Measurements from ENCODE around the gene IL36A. TPM values are rescaled to one million over a fixed set of nuclear protein-coding genes. Genes with fewer than 3 reads are reported as not detected.

IL36A gene
- total and polyA plus RNA-seq, 2 donors (not counting 3 experiments of a cell fraction or from before 2014, with no cell fraction given) = not detected

DNA sequence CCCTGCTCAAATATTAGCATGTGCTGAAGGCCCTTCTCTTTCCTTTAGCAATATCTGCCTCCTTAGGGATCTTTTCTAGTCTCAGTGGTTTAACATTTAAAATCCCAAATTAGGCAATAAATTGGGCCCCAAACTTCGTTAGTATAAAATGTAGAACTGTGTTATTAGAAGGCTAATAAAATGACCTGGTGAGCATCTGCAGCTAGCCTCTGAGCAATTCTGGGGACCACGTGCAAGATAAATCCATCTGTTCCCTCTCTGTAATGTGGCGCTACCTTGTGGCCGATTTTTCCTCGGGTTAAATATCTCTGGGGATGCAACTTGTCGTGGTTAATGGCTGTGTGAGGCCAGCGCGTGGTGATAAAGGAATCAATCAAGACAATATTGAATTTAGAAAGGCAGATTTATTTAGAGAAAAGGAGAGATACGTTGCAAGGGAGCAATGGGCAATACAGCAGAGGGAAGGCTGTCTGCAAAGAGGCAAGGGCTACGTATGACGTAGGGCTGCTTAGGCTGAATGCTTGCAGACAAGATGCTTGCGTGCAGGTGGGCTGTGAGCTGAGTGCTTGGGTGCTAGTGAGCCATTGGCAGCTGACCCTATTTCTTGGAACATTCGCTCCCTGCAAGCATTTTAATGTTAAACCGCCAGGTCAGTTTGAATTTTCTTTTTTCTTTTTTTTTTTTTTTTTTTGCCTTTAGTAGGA is 46.0 kb upstream of the IL36A start:
- POLR2A ChIA-PET = no interaction called here

DNA sequence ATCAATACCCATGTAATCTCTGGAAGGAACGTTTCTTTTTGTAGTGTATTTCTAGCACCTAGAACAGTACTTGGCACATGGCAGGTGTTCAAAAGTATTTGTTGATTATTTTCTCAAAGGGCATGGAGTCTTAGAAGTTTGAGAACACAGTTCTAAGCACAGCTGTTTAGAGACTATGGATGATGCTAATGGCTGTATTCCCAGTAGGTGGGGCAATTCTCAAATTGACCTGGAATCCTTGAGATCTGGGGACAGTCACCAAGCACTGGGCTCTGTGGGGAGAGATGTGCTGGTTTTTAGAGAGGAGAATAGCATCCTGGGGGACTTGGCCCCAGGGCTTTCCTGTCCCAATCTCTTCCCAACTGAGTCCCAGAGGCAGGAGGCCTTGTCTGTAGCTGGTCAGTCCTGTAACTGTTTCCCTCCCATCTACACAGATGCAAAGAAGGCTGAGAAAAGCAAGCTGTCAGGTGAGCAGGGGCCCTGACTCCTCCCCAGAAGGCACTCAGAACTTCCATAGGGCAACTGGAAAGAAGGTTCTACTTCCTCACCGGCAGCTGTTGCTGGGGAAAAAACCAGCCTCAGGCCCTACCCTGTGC is 44.9 kb upstream of the IL36A start:
- ChIA-PET POLR2A (no interaction called here), CTCF (interaction anchor here (2.0 to 3.3 kb wide), 2 partner anchors 18 to 211 kb away, joined by 8 to 39 read pairs; no protein-coding TSS in a partner anchor)
- no peaks in the 10 kb centered on the region for H3K9me3 ChIP-seq (replicated peaks; ENCODE audit: control insufficient read depth, insufficient read depth, low read length)
- no peaks in the 10 kb centered on the region for H3K9me1 ChIP-seq (replicated peaks; ENCODE audit: control insufficient read depth, extremely low read depth, insufficient read depth, low read length)
- no peaks in the 10 kb centered on the region for H3K36me3 ChIP-seq (ENCODE audit: control insufficient read depth in 2 of 2, extremely low read depth in 1 of 2, insufficient read depth in 2 of 2, low read length in 2 of 2)
- no peak overlapping the region for H3K9ac ChIP-seq (replicated peaks; ENCODE audit: extremely low read depth, insufficient read depth, low read length)
- no peak overlapping the region for H2AFZ ChIP-seq (ENCODE audit: low read depth, low read length)
- H3K4me3 ChIP-seq (replicated peaks in 1 of 3; ENCODE audit: insufficient read depth in 1 of 3, low read depth in 1 of 3, low read length in 3 of 3) = no peak overlapping the region
- H3K79me2 ChIP-seq (ENCODE audit: control insufficient read depth, insufficient read depth, low read length) = no peaks in the 10 kb centered on the region
- FAIRE-seq (no peak), DNase-seq (ENCODE audit: low read depth, low spot score) (no peak)
- H3K27me3 ChIP-seq (ENCODE audit: control insufficient read depth in 2 of 2, insufficient read depth in 2 of 2, low read length in 2 of 2) = peaks cover 12 to 18% of the 10 kb centered on the region in 2 experiments
- intact Hi-C loops (cut with micrococcal nuclease) (no loop called here), dilution Hi-C loops (cut with MboI; ENCODE audit: extremely low pct_ligation_motif_present, low sequenced_read_pairs) (no loop called here)
- no peak overlapping the region for H3K4me2 ChIP-seq (ENCODE audit: insufficient read depth, low read length)
- no peaks in the 10 kb centered on the region for H4K20me1 ChIP-seq (replicated peaks; ENCODE audit: control insufficient read depth, extremely low read depth, insufficient read depth, low read length)
- H3K4me1 ChIP-seq (ENCODE audit: control insufficient read depth, extremely low read depth, insufficient read depth, low read length) = no peaks in the 10 kb centered on the region
- TF ChIP-seq EZH2 (IDR thresholded peaks at IDR 0.05; ENCODE audit: borderline replicate concordance, low read depth, low read length, severe bottlenecking) (no peak), GATA2 (IDR thresholded peaks at IDR 0.05; ENCODE audit: insufficient read depth, insufficient read length, low read depth, low read length) (no peak), MYC (IDR thresholded peaks at IDR 0.05; ENCODE audit: low read depth, low read length) (no peak), MAX (IDR thresholded peaks at IDR 0.05; ENCODE audit: insufficient read depth, insufficient read length) (no peak), POLR2AphosphoS5 (IDR thresholded peaks at IDR 0.05; ENCODE audit: insufficient read depth, low read depth, low read length) (no peak), FOS (IDR thresholded peaks at IDR 0.05; ENCODE audit: borderline replicate concordance, insufficient read depth, low read length) (no peak), JUN (IDR thresholded peaks at IDR 0.05; ENCODE audit: borderline replicate concordance, insufficient read depth, insufficient read length, low read depth) (no peak)
- TF ChIP-seq, protein P1, sequence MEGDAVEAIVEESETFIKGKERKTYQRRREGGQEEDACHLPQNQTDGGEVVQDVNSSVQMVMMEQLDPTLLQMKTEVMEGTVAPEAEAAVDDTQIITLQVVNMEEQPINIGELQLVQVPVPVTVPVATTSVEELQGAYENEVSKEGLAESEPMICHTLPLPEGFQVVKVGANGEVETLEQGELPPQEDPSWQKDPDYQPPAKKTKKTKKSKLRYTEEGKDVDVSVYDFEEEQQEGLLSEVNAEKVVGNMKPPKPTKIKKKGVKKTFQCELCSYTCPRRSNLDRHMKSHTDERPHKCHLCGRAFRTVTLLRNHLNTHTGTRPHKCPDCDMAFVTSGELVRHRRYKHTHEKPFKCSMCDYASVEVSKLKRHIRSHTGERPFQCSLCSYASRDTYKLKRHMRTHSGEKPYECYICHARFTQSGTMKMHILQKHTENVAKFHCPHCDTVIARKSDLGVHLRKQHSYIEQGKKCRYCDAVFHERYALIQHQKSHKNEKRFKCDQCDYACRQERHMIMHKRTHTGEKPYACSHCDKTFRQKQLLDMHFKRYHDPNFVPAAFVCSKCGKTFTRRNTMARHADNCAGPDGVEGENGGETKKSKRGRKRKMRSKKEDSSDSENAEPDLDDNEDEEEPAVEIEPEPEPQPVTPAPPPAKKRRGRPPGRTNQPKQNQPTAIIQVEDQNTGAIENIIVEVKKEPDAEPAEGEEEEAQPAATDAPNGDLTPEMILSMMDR (IDR thresholded peaks at IDR 0.05; ENCODE audit: extremely low read depth in 1 of 2, insufficient read depth in 1 of 2, low read depth in 1 of 2, low read length in 2 of 2) = no peak
- no peak overlapping the region for H3K27ac ChIP-seq (ENCODE audit: insufficient read depth, low read depth, low read length)
- no TSS peak for BruUV-seq (replicated peaks)

More for the DNA sequence above, 46.0 kb upstream of the IL36A start:
- BruUV-seq (replicated peaks) = no TSS peak
- no peak overlapping the region for H3K27ac ChIP-seq (ENCODE audit: insufficient read depth, low read depth, low read length)
- H3K4me2 ChIP-seq (ENCODE audit: insufficient read depth, low read length) = no peak overlapping the region
- H3K9me3 ChIP-seq (replicated peaks; ENCODE audit: control insufficient read depth, insufficient read depth, low read length) = no peaks in the 10 kb centered on the region
- H3K36me3 ChIP-seq (ENCODE audit: control insufficient read depth in 2 of 2, extremely low read depth in 1 of 2, insufficient read depth in 2 of 2, low read length in 2 of 2) = no peaks in the 10 kb centered on the region
- DNase-seq (ENCODE audit: low read depth, low spot score) = no peak
- FAIRE-seq = no peak
- no peaks in the 10 kb centered on the region for H3K79me2 ChIP-seq (ENCODE audit: control insufficient read depth, insufficient read depth, low read length)
- dilution Hi-C loops (cut with MboI; ENCODE audit: extremely low pct_ligation_motif_present, low sequenced_read_pairs) (no loop called here), intact Hi-C loops (cut with micrococcal nuclease) (loop anchor here (5.0 kb wide), 1 partner anchor 357 kb away; no protein-coding TSS in a partner anchor)
- H3K4me3 ChIP-seq (replicated peaks in 1 of 3; ENCODE audit: insufficient read depth in 1 of 3, low read depth in 1 of 3, low read length in 3 of 3) = no peak overlapping the region
- peaks cover 18 to 19% of the 10 kb centered on the region in 2 experiments for H3K27me3 ChIP-seq (ENCODE audit: control insufficient read depth in 2 of 2, insufficient read depth in 2 of 2, low read length in 2 of 2)
- CTCF ChIA-PET = interaction anchor here (0.5 to 3.3 kb wide), 27 partner anchors 8 to 359 kb away, joined by 3 to 39 read pairs (median 5); no protein-coding TSS in a partner anchor
- no peaks in the 10 kb centered on the region for H3K9me1 ChIP-seq (replicated peaks; ENCODE audit: control insufficient read depth, extremely low read depth, insufficient read depth, low read length)
- TF ChIP-seq MAX (IDR thresholded peaks at IDR 0.05; ENCODE audit: insufficient read depth, insufficient read length) (no peak), POLR2AphosphoS5 (IDR thresholded peaks at IDR 0.05; ENCODE audit: insufficient read depth, low read depth, low read length) (no peak), JUN (IDR thresholded peaks at IDR 0.05; ENCODE audit: borderline replicate concordance, insufficient read depth, insufficient read length, low read depth) (no peak), GATA2 (IDR thresholded peaks at IDR 0.05; ENCODE audit: insufficient read depth, insufficient read length, low read depth, low read length) (no peak), FOS (IDR thresholded peaks at IDR 0.05; ENCODE audit: borderline replicate concordance, insufficient read depth, low read length) (no peak)
- H2AFZ ChIP-seq (ENCODE audit: low read depth, low read length) = no peak overlapping the region
- no peak overlapping the region for H3K9ac ChIP-seq (replicated peaks; ENCODE audit: extremely low read depth, insufficient read depth, low read length)
- H4K20me1 ChIP-seq (replicated peaks; ENCODE audit: control insufficient read depth, extremely low read depth, insufficient read depth, low read length) = no peaks in the 10 kb centered on the region
- H3K4me1 ChIP-seq (ENCODE audit: control insufficient read depth, extremely low read depth, insufficient read depth, low read length) = no peaks in the 10 kb centered on the region

All from endothelial cell of umbilical vein (primary cell).